HEK293T (cell line): ENCODE measurements around the gene PRKG1.

Experiments
- BHLHE40 ChIP-seq: fragments of 450-650 bp; IDR thresholded peaks from 2 replicates; pipeline ENCODE4 v1.6.1; 2016; ENCODE audit warnings: mild to moderate bottlenecking, moderate library complexity, borderline replicate concordance
- ELF4 ChIP-seq: fragments of 450-650 bp; IDR thresholded peaks from 2 replicates; pipeline ENCODE4 v1.6.1; 2017; ENCODE audit warnings: antibody characterized with exemption
- FOXA1 ChIP-seq: fragments of 450-650 bp; IDR thresholded peaks from 2 replicates; pipeline ENCODE4 v1.6.1; 2016; ENCODE audit warnings: mild to moderate bottlenecking
- FOXK2 ChIP-seq: fragments of 450-650 bp; IDR thresholded peaks from 2 replicates; pipeline ENCODE4 v1.6.1; 2016; ENCODE audit warnings: mild to moderate bottlenecking
- FOXM1 ChIP-seq: fragments of 450-650 bp; IDR thresholded peaks from 2 replicates; pipeline ENCODE4 v1.6.1; 2017; ENCODE audit warnings: mild to moderate bottlenecking, borderline replicate concordance
- HDGF ChIP-seq: fragments of 450-650 bp; IDR thresholded peaks from 2 replicates; pipeline ENCODE4 v1.6.1; 2017; ENCODE audit warnings: antibody characterized with exemption, borderline replicate concordance
- NFRKB ChIP-seq: fragments of 450-650 bp; IDR thresholded peaks from 2 replicates; pipeline ENCODE4 v1.6.1; 2016; ENCODE audit warnings: mild to moderate bottlenecking, moderate library complexity
- PKNOX1 ChIP-seq: fragments of 450-650 bp; IDR thresholded peaks from 2 replicates; pipeline ENCODE4 v1.6.1; 2016
- SP1 ChIP-seq: fragments of 450-650 bp; IDR thresholded peaks from 2 replicates; pipeline ENCODE4 v1.6.1; 2017
- SUZ12 ChIP-seq: fragments of 450-650 bp; IDR thresholded peaks from 2 replicates; pipeline ENCODE4 v1.6.1; 2016; ENCODE audit warnings: mild to moderate bottlenecking

DNA sequence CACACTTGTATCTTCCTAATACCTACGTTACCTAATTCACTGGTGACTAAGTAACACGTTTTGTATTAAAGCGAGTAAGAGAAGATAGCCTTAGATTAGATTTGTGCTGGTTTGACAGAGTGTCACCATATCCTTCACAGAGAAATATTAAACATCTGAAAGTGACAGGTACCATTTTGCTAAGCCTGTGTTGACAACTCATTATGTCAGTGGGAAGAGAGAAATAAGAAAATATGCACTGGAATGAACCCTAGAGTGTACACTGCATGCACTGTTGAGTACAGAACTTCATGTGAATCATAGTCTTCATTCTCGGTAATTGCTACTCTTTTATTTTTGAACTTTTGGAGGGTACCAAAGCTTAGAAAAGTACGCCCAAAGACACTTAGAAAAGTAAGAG, 10.9 kb downstream of the PRKG1 start:
- TF ChIP-seq PKNOX1 (no peak), FOXM1 (no peak), FOXK2 (no peak), SP1 (no peak), SUZ12 (no peak), FOXA1 (no peak), ELF4 (no peak), NFRKB (no peak), BHLHE40 (no peak), HDGF (no peak)
